ENCODE results near the gene MIGA2.

Gene MIGA2

DNA sequence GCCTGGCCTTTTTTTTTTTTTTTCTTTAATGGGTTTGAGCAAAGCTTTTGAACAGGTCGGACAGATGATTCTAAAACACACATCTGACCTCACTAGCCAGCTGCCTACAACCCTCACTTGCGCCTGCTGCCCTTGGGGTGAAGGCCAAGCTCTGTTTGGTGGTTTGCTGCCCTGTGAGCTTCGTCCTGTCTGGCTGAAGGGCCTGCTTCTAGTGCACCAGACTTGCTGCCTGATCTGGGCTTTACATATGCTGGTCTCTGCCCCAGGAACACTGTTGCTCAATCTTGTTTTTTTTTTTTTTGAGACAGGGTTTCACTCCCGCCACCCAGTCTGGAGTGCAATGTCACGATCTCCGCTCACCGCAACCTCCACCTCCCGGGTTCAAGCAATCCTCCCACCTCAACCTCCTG lies 28.1 kb downstream of the MIGA2 start:
- DNase-seq (ENCODE audit: low read depth, low spot score): no peak
- TF ChIP-seq, protein P1, sequence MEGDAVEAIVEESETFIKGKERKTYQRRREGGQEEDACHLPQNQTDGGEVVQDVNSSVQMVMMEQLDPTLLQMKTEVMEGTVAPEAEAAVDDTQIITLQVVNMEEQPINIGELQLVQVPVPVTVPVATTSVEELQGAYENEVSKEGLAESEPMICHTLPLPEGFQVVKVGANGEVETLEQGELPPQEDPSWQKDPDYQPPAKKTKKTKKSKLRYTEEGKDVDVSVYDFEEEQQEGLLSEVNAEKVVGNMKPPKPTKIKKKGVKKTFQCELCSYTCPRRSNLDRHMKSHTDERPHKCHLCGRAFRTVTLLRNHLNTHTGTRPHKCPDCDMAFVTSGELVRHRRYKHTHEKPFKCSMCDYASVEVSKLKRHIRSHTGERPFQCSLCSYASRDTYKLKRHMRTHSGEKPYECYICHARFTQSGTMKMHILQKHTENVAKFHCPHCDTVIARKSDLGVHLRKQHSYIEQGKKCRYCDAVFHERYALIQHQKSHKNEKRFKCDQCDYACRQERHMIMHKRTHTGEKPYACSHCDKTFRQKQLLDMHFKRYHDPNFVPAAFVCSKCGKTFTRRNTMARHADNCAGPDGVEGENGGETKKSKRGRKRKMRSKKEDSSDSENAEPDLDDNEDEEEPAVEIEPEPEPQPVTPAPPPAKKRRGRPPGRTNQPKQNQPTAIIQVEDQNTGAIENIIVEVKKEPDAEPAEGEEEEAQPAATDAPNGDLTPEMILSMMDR (IDR thresholded peaks at IDR 0.05; ENCODE audit: low read depth, low read length): no peak
- in situ Hi-C loops (cut with HindIII; ENCODE audit: low sequenced_read_pairs): no loop called here
- H3K4me3 ChIP-seq (ENCODE audit: low read depth, low read length): no peak overlapping the region

DNA sequence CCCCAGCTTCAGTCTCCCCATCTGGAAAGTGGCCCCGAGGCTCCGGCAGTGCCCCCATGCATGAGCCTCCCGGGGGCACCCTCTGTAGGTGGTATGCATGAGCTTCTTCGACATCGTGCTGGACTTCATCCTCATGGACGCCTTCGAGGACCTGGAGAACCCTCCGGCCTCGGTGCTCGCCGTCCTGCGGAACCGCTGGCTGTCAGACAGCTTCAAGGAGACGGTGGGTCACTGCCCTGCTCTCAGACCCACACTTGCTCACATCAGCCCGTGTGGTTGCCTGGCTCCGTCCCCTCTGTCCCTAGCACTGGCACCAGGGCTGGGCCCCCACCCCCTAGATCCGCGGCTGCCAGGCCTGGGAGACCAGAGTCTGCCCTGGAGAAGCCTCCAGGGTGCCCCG lies 31.7 kb downstream of the MIGA2 start:
- DNase-seq (ENCODE audit: low read depth, low spot score): no peak
- TF ChIP-seq, protein P1 (IDR thresholded peaks at IDR 0.05; ENCODE audit: low read depth, low read length): no peak
- H3K4me3 ChIP-seq (ENCODE audit: low read depth, low read length): no peak overlapping the region
- in situ Hi-C loops (cut with HindIII; ENCODE audit: low sequenced_read_pairs): no loop called here

DNA sequence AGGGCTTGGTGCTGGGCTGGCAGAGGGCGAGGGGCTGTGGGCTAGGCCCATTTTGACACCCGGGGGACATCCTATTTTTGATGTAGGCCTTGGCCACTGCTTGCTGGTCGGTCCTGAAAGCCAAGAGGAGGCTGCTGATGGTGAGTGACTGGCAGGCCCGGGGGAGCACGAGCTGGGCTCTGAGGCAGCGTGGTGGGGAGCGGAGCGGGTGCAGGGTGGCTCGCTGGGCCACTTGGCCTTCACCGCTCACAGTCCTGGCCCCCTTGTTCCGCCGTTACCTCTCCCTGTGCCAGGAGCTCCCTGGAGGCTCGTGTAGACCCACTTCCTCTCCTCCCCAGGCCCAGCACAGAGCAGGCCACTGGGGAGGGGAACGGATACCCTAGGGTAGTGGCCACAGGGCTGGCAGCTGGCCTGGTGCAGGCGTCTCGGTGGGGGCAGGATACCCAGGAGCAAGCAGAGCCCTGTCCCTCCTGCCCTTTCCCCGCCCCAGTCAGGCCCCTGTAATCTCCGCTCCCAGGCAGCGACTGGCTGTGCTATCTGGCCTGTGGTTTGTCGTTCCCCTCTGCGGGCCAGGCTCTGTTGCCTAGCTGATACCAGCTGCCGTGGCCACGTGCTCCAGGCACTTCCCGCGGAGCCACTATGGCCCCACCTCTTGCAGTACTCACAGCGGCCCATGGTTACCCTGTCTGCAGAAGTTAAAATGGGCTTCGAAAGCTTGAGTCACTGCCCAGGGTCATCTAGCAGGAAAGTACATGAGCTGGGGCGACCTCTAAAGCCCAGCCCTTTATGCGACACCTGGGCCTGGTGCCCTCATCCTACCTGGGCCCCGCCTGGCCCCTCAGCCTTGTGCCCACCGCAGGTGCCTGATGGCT lies 32.8 kb downstream of the MIGA2 start:
- H3K4me3 ChIP-seq (ENCODE audit: low read depth, low read length): no peak overlapping the region
- no peak for DNase-seq (ENCODE audit: low read depth, low spot score)
- TF ChIP-seq, protein P1 (IDR thresholded peaks at IDR 0.05; ENCODE audit: low read depth, low read length): no peak
- in situ Hi-C loops (cut with HindIII; ENCODE audit: low sequenced_read_pairs): no loop called here

DNA sequence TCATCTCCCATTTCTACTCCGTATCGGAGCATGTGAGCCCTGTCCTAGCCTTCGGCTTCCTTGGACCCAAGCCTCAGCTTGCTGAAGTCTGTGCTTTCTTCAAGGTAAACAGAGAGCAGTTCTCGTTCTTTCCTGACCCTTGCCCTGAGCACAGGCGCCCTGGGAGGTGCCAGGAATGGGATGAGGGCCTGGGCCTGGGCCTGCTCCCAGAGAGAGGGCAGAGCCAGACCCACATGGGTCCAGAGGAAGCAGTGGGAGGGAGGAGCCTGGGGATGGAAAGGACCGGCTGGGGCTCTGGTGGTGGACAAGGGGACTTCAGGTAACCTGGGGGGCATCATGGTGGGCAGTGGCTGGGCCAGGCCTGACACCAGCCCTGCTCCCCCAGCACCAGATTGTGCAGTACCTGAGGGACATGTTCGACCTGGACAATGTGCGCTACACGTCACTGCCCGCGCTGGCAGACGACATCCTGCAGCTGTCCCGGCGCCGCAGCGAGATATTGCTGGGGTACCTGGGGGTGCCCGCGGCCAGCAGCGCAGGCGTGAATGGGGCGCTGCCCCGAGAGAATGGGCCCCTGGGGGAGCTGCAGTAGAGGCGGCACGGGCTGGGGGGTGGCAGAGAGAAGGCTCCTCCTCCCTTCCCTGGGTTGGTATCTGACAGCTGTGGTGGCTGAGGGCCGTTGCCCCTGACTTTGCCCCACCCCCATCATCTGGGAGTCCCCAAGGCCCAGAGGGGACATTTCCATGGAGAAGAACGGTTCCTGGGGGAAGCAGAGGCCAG lies 33.6 kb downstream of the MIGA2 start:
- no peak overlapping the region for H3K4me3 ChIP-seq (ENCODE audit: low read depth, low read length)
- DNase-seq (ENCODE audit: low read depth, low spot score): no peak
- in situ Hi-C loops (cut with HindIII; ENCODE audit: low sequenced_read_pairs): no loop called here
- TF ChIP-seq, protein P1 (IDR thresholded peaks at IDR 0.05; ENCODE audit: low read depth, low read length): no peak

DNA sequence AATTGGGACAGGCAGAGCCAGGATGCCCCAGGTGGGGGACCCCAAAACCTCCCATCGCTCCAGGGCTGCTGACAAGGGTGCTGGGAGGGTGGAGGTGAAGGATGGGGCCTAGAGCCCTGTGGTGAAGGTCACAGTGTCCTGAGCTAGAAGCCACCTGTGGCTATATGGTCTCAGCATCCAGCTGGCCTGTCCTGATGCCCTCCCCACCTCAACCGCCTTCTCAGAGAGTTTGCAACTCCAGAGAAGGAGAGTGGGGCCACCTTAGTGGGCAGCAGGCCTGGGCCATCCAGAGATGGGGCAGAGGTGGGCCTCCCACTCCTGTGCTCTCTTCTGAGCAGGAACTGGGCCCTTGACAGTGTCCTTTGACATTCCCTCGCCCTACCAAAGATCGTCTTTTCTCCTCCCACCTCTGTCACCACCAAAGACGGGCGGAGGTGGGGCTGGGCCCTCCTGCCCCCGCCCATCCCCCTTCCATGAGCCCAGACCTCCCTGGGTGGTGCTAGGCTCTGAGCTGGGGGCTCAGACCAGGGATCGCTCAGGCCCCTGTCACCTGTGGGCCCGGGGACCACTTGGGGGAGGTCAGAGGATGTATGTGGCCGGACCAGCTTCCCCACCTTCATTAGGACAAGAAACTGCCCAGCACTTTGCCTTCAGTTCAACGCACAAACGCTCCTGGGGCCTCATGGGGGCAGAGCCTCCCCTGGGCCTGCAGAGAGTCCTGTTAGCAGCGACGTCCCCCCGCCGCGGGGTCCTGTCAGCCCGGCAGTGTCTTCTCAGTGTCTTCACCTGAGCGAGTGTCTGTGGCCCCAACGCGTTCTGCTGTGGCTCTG lies 34.5 kb downstream of the MIGA2 start:
- no peak overlapping the region for H3K4me3 ChIP-seq (ENCODE audit: low read depth, low read length)
- in situ Hi-C loops (cut with HindIII; ENCODE audit: low sequenced_read_pairs): no loop called here
- TF ChIP-seq, protein P1 (IDR thresholded peaks at IDR 0.05; ENCODE audit: low read depth, low read length): no peak
- DNase-seq (ENCODE audit: low read depth, low spot score): no peak

DNA sequence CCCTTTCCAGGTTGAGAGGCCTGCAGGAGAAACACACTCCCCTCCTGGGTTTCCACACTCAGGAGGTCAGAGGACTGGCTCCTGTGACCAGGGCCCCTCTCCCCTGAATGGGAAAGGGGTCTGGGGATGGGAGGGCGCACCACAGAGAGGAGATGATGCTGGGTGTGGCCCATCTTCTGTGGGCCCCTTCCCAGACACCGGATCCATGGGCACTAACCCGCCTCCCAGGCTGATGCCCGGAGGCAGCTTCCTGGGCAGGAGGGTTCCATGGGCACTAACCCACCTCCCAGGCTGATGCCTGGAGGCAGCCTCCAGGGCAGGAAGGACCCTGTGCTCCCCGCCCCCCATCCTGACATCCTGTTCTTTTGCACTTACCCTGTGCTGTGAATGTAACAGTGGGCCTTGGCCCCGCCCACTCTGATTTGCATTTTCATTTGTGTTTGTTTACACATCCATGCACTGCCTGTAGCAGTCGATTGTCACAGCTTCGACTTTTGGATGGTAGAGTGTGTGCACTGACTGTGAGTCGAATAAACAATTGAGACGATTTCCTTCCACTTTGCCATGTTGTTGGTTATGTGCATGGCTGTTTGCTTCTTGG lies 35.2 kb downstream of the MIGA2 start:
- TF ChIP-seq, protein P1 (IDR thresholded peaks at IDR 0.05; ENCODE audit: low read depth, low read length): no peak
- no peak for DNase-seq (ENCODE audit: low read depth, low spot score)
- in situ Hi-C loops (cut with HindIII; ENCODE audit: low sequenced_read_pairs): no loop called here
- H3K4me3 ChIP-seq (ENCODE audit: low read depth, low read length): no peak overlapping the region

Data from astrocyte of the spinal cord (primary cell).